Ishikawa (cell line): ENCODE measurements around the gene ART4.

Experiments
- CEBPB ChIP-seq: IDR thresholded peaks from 2 replicates; pipeline ENCODE4 v1.6.1; 2012
- EGR1 ChIP-seq: IDR thresholded peaks from 2 replicates; pipeline ENCODE4 v1.6.1; 2012
- EP300 ChIP-seq: IDR thresholded peaks from 2 replicates; pipeline ENCODE4 v1.6.1; 2012; ENCODE audit warnings: borderline replicate concordance
- MAX ChIP-seq: IDR thresholded peaks from 2 replicates; pipeline ENCODE4 v1.6.1; 2012
- RAD21 ChIP-seq: IDR thresholded peaks from 2 replicates; pipeline ENCODE4 v1.6.1; 2012; ENCODE audit warnings: low read depth
- TCF12 ChIP-seq: IDR thresholded peaks from 2 replicates; pipeline ENCODE4 v1.6.1; 2012; ENCODE audit warnings: low read depth
- TEAD4 ChIP-seq: IDR thresholded peaks from 2 replicates; pipeline ENCODE4 v1.6.1; 2012
- YY1 ChIP-seq: IDR thresholded peaks from 2 replicates; pipeline ENCODE4 v1.6.1; 2012; ENCODE audit warnings: low read depth
- ZBTB7A ChIP-seq: IDR thresholded peaks from 2 replicates; pipeline ENCODE4 v1.6.1; 2012; ENCODE audit warnings: low read depth
- TF ChIP-seq, protein P1 (sequence below): IDR thresholded peaks from 2 replicates; pipeline ENCODE4 v1.6.1; 2012; ENCODE audit warnings: low read depth, mild to moderate bottlenecking

GRCh38 chr12:14784471-14784870 lies 58.9 kb downstream of the ART4 start:
- TF ChIP-seq EP300 (no peak), TEAD4 (no peak), YY1 (no peak), MAX (no peak), ZBTB7A (no peak), CEBPB (no peak), TCF12 (no peak), EGR1 (no peak), RAD21 (no peak)
- TF ChIP-seq, protein P1, sequence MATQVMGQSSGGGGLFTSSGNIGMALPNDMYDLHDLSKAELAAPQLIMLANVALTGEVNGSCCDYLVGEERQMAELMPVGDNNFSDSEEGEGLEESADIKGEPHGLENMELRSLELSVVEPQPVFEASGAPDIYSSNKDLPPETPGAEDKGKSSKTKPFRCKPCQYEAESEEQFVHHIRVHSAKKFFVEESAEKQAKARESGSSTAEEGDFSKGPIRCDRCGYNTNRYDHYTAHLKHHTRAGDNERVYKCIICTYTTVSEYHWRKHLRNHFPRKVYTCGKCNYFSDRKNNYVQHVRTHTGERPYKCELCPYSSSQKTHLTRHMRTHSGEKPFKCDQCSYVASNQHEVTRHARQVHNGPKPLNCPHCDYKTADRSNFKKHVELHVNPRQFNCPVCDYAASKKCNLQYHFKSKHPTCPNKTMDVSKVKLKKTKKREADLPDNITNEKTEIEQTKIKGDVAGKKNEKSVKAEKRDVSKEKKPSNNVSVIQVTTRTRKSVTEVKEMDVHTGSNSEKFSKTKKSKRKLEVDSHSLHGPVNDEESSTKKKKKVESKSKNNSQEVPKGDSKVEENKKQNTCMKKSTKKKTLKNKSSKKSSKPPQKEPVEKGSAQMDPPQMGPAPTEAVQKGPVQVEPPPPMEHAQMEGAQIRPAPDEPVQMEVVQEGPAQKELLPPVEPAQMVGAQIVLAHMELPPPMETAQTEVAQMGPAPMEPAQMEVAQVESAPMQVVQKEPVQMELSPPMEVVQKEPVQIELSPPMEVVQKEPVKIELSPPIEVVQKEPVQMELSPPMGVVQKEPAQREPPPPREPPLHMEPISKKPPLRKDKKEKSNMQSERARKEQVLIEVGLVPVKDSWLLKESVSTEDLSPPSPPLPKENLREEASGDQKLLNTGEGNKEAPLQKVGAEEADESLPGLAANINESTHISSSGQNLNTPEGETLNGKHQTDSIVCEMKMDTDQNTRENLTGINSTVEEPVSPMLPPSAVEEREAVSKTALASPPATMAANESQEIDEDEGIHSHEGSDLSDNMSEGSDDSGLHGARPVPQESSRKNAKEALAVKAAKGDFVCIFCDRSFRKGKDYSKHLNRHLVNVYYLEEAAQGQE = no peak
